ENCODE measurements around the gene ELFN2. TPM values are rescaled to one million over a fixed set of nuclear protein-coding genes. Genes with fewer than 3 reads are reported as not detected.

Gene ELFN2
- total and polyA plus RNA-seq, 4 donors, result 0.07 to 0.19 (median 0.08) TPM; not detected in 1

GRCh38 chr22:37410174-37411055 lies 16.9 kb downstream of the ELFN2 start:
- H3K4me1 ChIP-seq (ENCODE audit: control insufficient read depth in 4 of 4, insufficient read depth in 4 of 4, low read length in 3 of 4), result peaks cover 7 to 12% (median 8%) of the 10 kb centered on the region in 4 donors
- no peak for DNase-seq (ENCODE audit: low spot score)
- H3K9me3 ChIP-seq (ENCODE audit: control insufficient read depth in 4 of 4, low read length in 3 of 4), result no peaks in the 10 kb centered on the region
- no peaks in the 10 kb centered on the region for H3K27me3 ChIP-seq (ENCODE audit: control insufficient read depth in 4 of 4, insufficient read depth in 4 of 4, low read length in 3 of 4)
- H3K9ac ChIP-seq (ENCODE audit: low read depth in 1 of 2, low read length in 2 of 2), result no peak overlapping the region
- H3K36me3 ChIP-seq (ENCODE audit: control insufficient read depth in 4 of 4, insufficient read depth in 3 of 4, low read depth in 1 of 4, low read length in 3 of 4), result no peaks in the 10 kb centered on the region
- H3K4me3 ChIP-seq (ENCODE audit: low read depth in 1 of 3, low read length in 3 of 3), result no peak overlapping the region
- WGBS, result 76% methylated on average over 32 of the region's 32 CpGs
- no peak for TF ChIP-seq JUND (IDR thresholded peaks at IDR 0.05)
- H3K27ac ChIP-seq (ENCODE audit: low read depth in 1 of 2, low read length in 2 of 2), result no peak overlapping the region

GRCh38 chr22:37409459-37410050 lies 17.7 kb downstream of the ELFN2 start:
- no peak for DNase-seq (ENCODE audit: low spot score)
- 85% methylated on average over 13 of the region's 13 CpGs for WGBS
- no peak for TF ChIP-seq NR2F2 (IDR thresholded peaks at IDR 0.05)
- TF ChIP-seq TAF1 (conservative IDR thresholded peaks at IDR 0.05), result no peak
- TF ChIP-seq, protein P1, sequence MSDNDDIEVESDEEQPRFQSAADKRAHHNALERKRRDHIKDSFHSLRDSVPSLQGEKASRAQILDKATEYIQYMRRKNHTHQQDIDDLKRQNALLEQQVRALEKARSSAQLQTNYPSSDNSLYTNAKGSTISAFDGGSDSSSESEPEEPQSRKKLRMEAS (IDR thresholded peaks at IDR 0.05), result no peak
- TF ChIP-seq JUND (IDR thresholded peaks at IDR 0.05), result no peak
- no peak for TF ChIP-seq HNF4G (IDR thresholded peaks at IDR 0.05)
- no peak for TF ChIP-seq SP1 (IDR thresholded peaks at IDR 0.05)
- no peak for TF ChIP-seq FOXA1 (IDR thresholded peaks at IDR 0.05)
- no peak for TF ChIP-seq EGR1 (IDR thresholded peaks at IDR 0.05; ENCODE audit: low read depth in 2 of 2)
- no peak for TF ChIP-seq ATF3 (IDR thresholded peaks at IDR 0.05)
- TF ChIP-seq HNF4A (conservative IDR thresholded peaks at IDR 0.05), result no peak
- no peak for TF ChIP-seq YY1 (IDR thresholded peaks at IDR 0.05)
- TF ChIP-seq, protein P2, sequence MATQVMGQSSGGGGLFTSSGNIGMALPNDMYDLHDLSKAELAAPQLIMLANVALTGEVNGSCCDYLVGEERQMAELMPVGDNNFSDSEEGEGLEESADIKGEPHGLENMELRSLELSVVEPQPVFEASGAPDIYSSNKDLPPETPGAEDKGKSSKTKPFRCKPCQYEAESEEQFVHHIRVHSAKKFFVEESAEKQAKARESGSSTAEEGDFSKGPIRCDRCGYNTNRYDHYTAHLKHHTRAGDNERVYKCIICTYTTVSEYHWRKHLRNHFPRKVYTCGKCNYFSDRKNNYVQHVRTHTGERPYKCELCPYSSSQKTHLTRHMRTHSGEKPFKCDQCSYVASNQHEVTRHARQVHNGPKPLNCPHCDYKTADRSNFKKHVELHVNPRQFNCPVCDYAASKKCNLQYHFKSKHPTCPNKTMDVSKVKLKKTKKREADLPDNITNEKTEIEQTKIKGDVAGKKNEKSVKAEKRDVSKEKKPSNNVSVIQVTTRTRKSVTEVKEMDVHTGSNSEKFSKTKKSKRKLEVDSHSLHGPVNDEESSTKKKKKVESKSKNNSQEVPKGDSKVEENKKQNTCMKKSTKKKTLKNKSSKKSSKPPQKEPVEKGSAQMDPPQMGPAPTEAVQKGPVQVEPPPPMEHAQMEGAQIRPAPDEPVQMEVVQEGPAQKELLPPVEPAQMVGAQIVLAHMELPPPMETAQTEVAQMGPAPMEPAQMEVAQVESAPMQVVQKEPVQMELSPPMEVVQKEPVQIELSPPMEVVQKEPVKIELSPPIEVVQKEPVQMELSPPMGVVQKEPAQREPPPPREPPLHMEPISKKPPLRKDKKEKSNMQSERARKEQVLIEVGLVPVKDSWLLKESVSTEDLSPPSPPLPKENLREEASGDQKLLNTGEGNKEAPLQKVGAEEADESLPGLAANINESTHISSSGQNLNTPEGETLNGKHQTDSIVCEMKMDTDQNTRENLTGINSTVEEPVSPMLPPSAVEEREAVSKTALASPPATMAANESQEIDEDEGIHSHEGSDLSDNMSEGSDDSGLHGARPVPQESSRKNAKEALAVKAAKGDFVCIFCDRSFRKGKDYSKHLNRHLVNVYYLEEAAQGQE (IDR thresholded peaks at IDR 0.05), result no peak
- TF ChIP-seq ZBTB33 (IDR thresholded peaks at IDR 0.05), result no peak
- no peak for TF ChIP-seq RAD21 (IDR thresholded peaks at IDR 0.05)
- no peak for TF ChIP-seq RXRA (IDR thresholded peaks at IDR 0.05)
- TF ChIP-seq FOXA2 (IDR thresholded peaks at IDR 0.05), result no peak
- Histone ChIP-seq H3K4me1 (ENCODE audit: control insufficient read depth in 4 of 4, insufficient read depth in 4 of 4, low read length in 3 of 4) (peaks cover 7 to 12% (median 8%) of the 10 kb centered on the region in 4 donors), H3K36me3 (ENCODE audit: control insufficient read depth in 4 of 4, insufficient read depth in 3 of 4, low read depth in 1 of 4, low read length in 3 of 4) (no peaks in the 10 kb centered on the region), H3K9me3 (ENCODE audit: control insufficient read depth in 4 of 4, low read length in 3 of 4) (no peaks in the 10 kb centered on the region), H3K27ac (ENCODE audit: low read depth in 1 of 2, low read length in 2 of 2) (no peak overlapping the region), H3K9ac (ENCODE audit: low read depth in 1 of 2, low read length in 2 of 2) (no peak overlapping the region), H3K4me3 (ENCODE audit: low read depth in 1 of 3, low read length in 3 of 3) (no peak overlapping the region), H3K27me3 (ENCODE audit: control insufficient read depth in 4 of 4, insufficient read depth in 4 of 4, low read length in 3 of 4) (no peaks in the 10 kb centered on the region)

Data from liver (tissue), 9 donors.